Liver (tissue), 9 donors: ENCODE results near the gene COX4I1. TPM values are rescaled to one million over a fixed set of nuclear protein-coding genes. Genes with fewer than 3 reads are reported as not detected.

Source experiments
- DNase-seq: peaks from one replicate; pipeline ENCODE4 v3.0.0-alpha.2; 2017; ENCODE audit warnings: low spot score
- H3K27ac ChIP-seq, 2 donors: one replicate each; pipeline ENCODE4 v1.7.0; 2013; ENCODE audit warnings: inconsistent platforms in 2 of 2, low read length in 2 of 2, control low read depth in 1 of 2, low read depth in 1 of 2, mild to moderate bottlenecking in 1 of 2
- H3K27me3 ChIP-seq, 4 donors: one replicate each; pipeline versions ENCODE4 v1.6.1 to v1.7.0; 2013; ENCODE audit warnings: low read length in 3 of 4, inconsistent platforms in 1 of 4, mild to moderate bottlenecking in 1 of 4, moderate library complexity in 1 of 4; ENCODE audit not compliant: control insufficient read depth in 4 of 4, insufficient read depth in 4 of 4
- H3K36me3 ChIP-seq, 4 donors: one replicate each; pipeline versions ENCODE4 v1.6.1 to v1.7.0; 2013; ENCODE audit warnings: low read length in 3 of 4, mild to moderate bottlenecking in 3 of 4, low read depth in 1 of 4, moderate library complexity in 1 of 4; ENCODE audit not compliant: control insufficient read depth in 4 of 4, insufficient read depth in 3 of 4
- H3K4me1 ChIP-seq, 4 donors: one replicate each; pipeline versions ENCODE4 v1.6.1 to v1.7.0; 2013; ENCODE audit warnings: low read length in 3 of 4, mild to moderate bottlenecking in 3 of 4, moderate library complexity in 1 of 4; ENCODE audit not compliant: control insufficient read depth in 4 of 4, insufficient read depth in 4 of 4
- H3K4me3 ChIP-seq, 3 donors: one replicate each; pipeline versions ENCODE4 v1.6.1 to v1.7.0; 2013; ENCODE audit warnings: low read length in 3 of 3, control low read depth in 1 of 3, low read depth in 1 of 3, mild to moderate bottlenecking in 1 of 3
- H3K9ac ChIP-seq, 2 donors: one replicate each; pipeline ENCODE4 v1.7.0; 2013; ENCODE audit warnings: low read length in 2 of 2, mild to moderate bottlenecking in 2 of 2, moderate library complexity in 2 of 2, control low read depth in 1 of 2, low read depth in 1 of 2
- H3K9me3 ChIP-seq, 4 donors: one replicate each; pipeline versions ENCODE4 v1.6.1 to v1.7.0; 2013; ENCODE audit warnings: low read length in 3 of 4; ENCODE audit not compliant: control insufficient read depth in 4 of 4
- EGR1 ChIP-seq, 2 donors: IDR thresholded peaks; 2 replicates each; pipeline ENCODE4 v1.6.1; 2016 to 2018; ENCODE audit warnings: antibody characterized with exemption in 2 of 2, low read depth in 2 of 2
- FOXA1 ChIP-seq: IDR thresholded peaks from 2 replicates; pipeline ENCODE4 v1.6.1; 2016; ENCODE audit warnings: antibody characterized with exemption
- FOXA2 ChIP-seq: IDR thresholded peaks from 2 replicates; pipeline ENCODE4 v1.6.1; 2016; ENCODE audit warnings: antibody characterized with exemption
- GABPA ChIP-seq, 2 donors: IDR thresholded peaks in 1 of 2; conservative IDR thresholded peaks in 1 of 2; 2 replicates each; pipeline ENCODE4 v1.6.1; 2016; ENCODE audit warnings: antibody characterized with exemption in 2 of 2, mild to moderate bottlenecking in 1 of 2, moderate library complexity in 1 of 2
- HNF4A ChIP-seq, 2 donors: conservative IDR thresholded peaks; 2 replicates each; pipeline ENCODE4 v1.6.1; 2016; ENCODE audit warnings: antibody characterized with exemption in 2 of 2, mild to moderate bottlenecking in 2 of 2
- HNF4G ChIP-seq: IDR thresholded peaks from 2 replicates; pipeline ENCODE4 v1.6.1; 2016; ENCODE audit warnings: antibody characterized with exemption
- JUND ChIP-seq, 2 donors: IDR thresholded peaks; 2 replicates each; pipeline ENCODE4 v1.6.1; 2016; ENCODE audit warnings: antibody characterized with exemption in 2 of 2
- MAX ChIP-seq: IDR thresholded peaks from 2 replicates; pipeline ENCODE4 v1.6.1; 2016; ENCODE audit warnings: antibody characterized with exemption
- NR2F2 ChIP-seq: IDR thresholded peaks from 2 replicates; pipeline ENCODE4 v1.6.1; 2016; ENCODE audit warnings: antibody characterized with exemption
- RAD21 ChIP-seq, 2 donors: IDR thresholded peaks; 2 replicates each; pipeline ENCODE4 v1.6.1; 2016; ENCODE audit warnings: antibody characterized with exemption in 2 of 2, mild to moderate bottlenecking in 2 of 2
- REST ChIP-seq: IDR thresholded peaks from 2 replicates; pipeline ENCODE4 v1.6.1; 2016; ENCODE audit warnings: antibody characterized with exemption, mild to moderate bottlenecking
- SP1 ChIP-seq: IDR thresholded peaks from 2 replicates; pipeline ENCODE4 v1.6.1; 2018; ENCODE audit warnings: antibody characterized with exemption, mild to moderate bottlenecking
- TAF1 ChIP-seq: conservative IDR thresholded peaks from 2 replicates; pipeline ENCODE4 v1.6.1; 2016; ENCODE audit warnings: antibody characterized with exemption, mild to moderate bottlenecking
- YY1 ChIP-seq: IDR thresholded peaks from 2 replicates; pipeline ENCODE4 v1.6.1; 2016; ENCODE audit warnings: antibody characterized with exemption, mild to moderate bottlenecking
- WGBS: extraction: QIAGEN DNeasy Blood & Tissue Kit; methylation state at CpG from one replicate; pipeline ENCODE4 v1.1.7; 2013; 5-methylcytosine and 5-hydroxymethylcytosine counted together
- polyA plus RNA-seq, 2 donors: library from polyadenylated mRNA; stranded (reverse) in 1 of 2; unstranded in 1 of 2; fragments of 200-250 nt in 1 of 2; fragments of >200 nt in 1 of 2; fragmentation: Nextera tagmentation in 1 of 2; extraction: Ambion mirVana in 1 of 2; gene quantifications; one replicate each; pipeline versions ENCODE4 v1.2.1 to v1.2.3, GENCODE V29; 2013 to 2015
- total RNA-seq, 2 donors: library from RNA; depleted of rRNA; stranded (reverse); fragments of >200 nt; gene quantifications; one replicate each; pipeline ENCODE4 v1.2.3, GENCODE V29; 2014
- TF ChIP-seq, protein P1 (sequence below): IDR thresholded peaks from 2 replicates; pipeline ENCODE4 v1.6.1; 2016; ENCODE audit warnings: antibody characterized with exemption
- TF ChIP-seq, protein P2 (sequence below): IDR thresholded peaks from 2 replicates; pipeline ENCODE4 v1.6.1; 2016; ENCODE audit warnings: antibody characterized with exemption
- donor health status: healthy.
- donor health status: healthy.
- donor health status: healthy.
- donor health status: healthy.
- donor health status: healthy.

Gene COX4I1
- total and polyA plus RNA-seq, 4 donors: 186 to 576 (median 331) TPM

GRCh38 chr16:85749771-85750145 lies 49.7 kb upstream of the COX4I1 start:
- 52% methylated on average over 14 of the region's 14 CpGs for WGBS
- Histone ChIP-seq H3K4me1 (peaks cover 3 to 12% (median 8%) of the 10 kb centered on the region in 4 donors), H3K36me3 (no peaks in the 10 kb centered on the region), H3K9me3 (no peaks in the 10 kb centered on the region), H3K4me3 (no peak overlapping the region), H3K27ac (no peak overlapping the region), H3K9ac (no peak overlapping the region), H3K27me3 (no peaks in the 10 kb centered on the region)
- TF ChIP-seq HNF4A (conservative IDR thresholded peaks at IDR 0.05): no peak
- TF ChIP-seq, protein P1, sequence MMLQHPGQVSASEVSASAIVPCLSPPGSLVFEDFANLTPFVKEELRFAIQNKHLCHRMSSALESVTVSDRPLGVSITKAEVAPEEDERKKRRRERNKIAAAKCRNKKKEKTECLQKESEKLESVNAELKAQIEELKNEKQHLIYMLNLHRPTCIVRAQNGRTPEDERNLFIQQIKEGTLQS: no peak
- TF ChIP-seq HNF4G: no peak
- TF ChIP-seq FOXA2: no peak
- TF ChIP-seq, protein P2, sequence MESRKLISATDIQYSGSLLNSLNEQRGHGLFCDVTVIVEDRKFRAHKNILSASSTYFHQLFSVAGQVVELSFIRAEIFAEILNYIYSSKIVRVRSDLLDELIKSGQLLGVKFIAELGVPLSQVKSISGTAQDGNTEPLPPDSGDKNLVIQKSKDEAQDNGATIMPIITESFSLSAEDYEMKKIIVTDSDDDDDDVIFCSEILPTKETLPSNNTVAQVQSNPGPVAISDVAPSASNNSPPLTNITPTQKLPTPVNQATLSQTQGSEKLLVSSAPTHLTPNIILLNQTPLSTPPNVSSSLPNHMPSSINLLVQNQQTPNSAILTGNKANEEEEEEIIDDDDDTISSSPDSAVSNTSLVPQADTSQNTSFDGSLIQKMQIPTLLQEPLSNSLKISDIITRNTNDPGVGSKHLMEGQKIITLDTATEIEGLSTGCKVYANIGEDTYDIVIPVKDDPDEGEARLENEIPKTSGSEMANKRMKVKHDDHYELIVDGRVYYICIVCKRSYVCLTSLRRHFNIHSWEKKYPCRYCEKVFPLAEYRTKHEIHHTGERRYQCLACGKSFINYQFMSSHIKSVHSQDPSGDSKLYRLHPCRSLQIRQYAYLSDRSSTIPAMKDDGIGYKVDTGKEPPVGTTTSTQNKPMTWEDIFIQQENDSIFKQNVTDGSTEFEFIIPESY: no peak
- TF ChIP-seq JUND (IDR thresholded peaks at IDR 0.05): no peak
- TF ChIP-seq FOXA1: no peak
- no peak for TF ChIP-seq TAF1
- no peak for TF ChIP-seq YY1
- no peak for TF ChIP-seq MAX
- no peak for DNase-seq

- H3K9me3 ChIP-seq: no peaks in the 10 kb centered on the region
- H3K36me3 ChIP-seq: no peaks in the 10 kb centered on the region
- H3K4me3 ChIP-seq: peak overlapping the region; percentile 26 to 62 (median 45)
- WGBS: 13% methylated on average over 51 of the region's 51 CpGs
- TF ChIP-seq GABPA (IDR thresholded peaks at IDR 0.05 in 1 of 2, conservative IDR thresholded peaks at IDR 0.05 in 1 of 2): no peak
- TF ChIP-seq, protein P1: no peak
- no peak for TF ChIP-seq EGR1 (IDR thresholded peaks at IDR 0.05; ENCODE audit: low read depth in 2 of 2)
- no peak for TF ChIP-seq FOXA1
- TF ChIP-seq HNF4G: no peak
- TF ChIP-seq HNF4A (conservative IDR thresholded peaks at IDR 0.05): no peak
- no peak for TF ChIP-seq JUND (IDR thresholded peaks at IDR 0.05)
- TF ChIP-seq NR2F2: no peak
- no peak for TF ChIP-seq SP1
- no peak for TF ChIP-seq MAX
- TF ChIP-seq TAF1: no peak
- no peak for TF ChIP-seq FOXA2
- no peak for TF ChIP-seq REST
- TF ChIP-seq YY1: no peak
- TF ChIP-seq RAD21 (IDR thresholded peaks at IDR 0.05): no peak
- DNase-seq: no peak
- peaks cover 3 to 12% (median 8%) of the 10 kb centered on the region in 4 donors for H3K4me1 ChIP-seq
- no peak overlapping the region for H3K9ac ChIP-seq
- no peaks in the 10 kb centered on the region for H3K27me3 ChIP-seq
- no peak overlapping the region for H3K27ac ChIP-seq
These were observed 49.2 kb upstream of the COX4I1 start for GRCh38 chr16:85750146-85750826.
